ENCODE results near the gene LRRC10.

LRRC10 gene

GRCh38 chr12:69566603-69567002 is 44.1 kb downstream of the LRRC10 start:
- no peak for DNase-seq

- DNase-seq: no peak
Measured at GRCh38 chr12:69563166-69563762, 47.4 kb downstream of the LRRC10 start.
